Measurements from ENCODE around the gene SSBP2. TPM values are rescaled to one million over a fixed set of nuclear protein-coding genes. Genes with fewer than 3 reads are reported as not detected.
A peak's percentile ranks its signal among the peaks of the same experiment; 100 is the strongest.

SSBP2 gene
- total RNA-seq, 2 donors from 2014 or later: 18.1 to 31.4 TPM

GRCh38 chr5:81428861-81429260, 322.0 kb downstream of the SSBP2 start:
- no peak for ATAC-seq
- TF ChIP-seq CTCF (IDR thresholded peaks at IDR 0.05): no peak
- TF ChIP-seq POLR2A (IDR thresholded peaks at IDR 0.05): no peak
- intact Hi-C loops (cut with DNase I): no loop called here
- H3K27me3 ChIP-seq: no peaks in the 10 kb centered on the region
- no peak overlapping the region for H3K4me3 ChIP-seq
- H3K4me1 ChIP-seq: peaks cover 10% of the 10 kb centered on the region
- H3K27ac ChIP-seq: no peak overlapping the region
- H3K9me3 ChIP-seq: no peaks in the 10 kb centered on the region
- no peak for DNase-seq
- no peaks in the 10 kb centered on the region for H3K36me3 ChIP-seq (replicated peaks in 1 of 2; ENCODE audit: insufficient read depth in 1 of 2, low read depth in 2 of 2)

GRCh38 chr5:81428446-81428845, 322.5 kb downstream of the SSBP2 start:
- intact Hi-C loops (cut with DNase I): no loop called here
- no peak for ATAC-seq
- TF ChIP-seq POLR2A (IDR thresholded peaks at IDR 0.05): no peak
- no peak for TF ChIP-seq CTCF (IDR thresholded peaks at IDR 0.05)
- H3K4me1 ChIP-seq: peaks cover 10% of the 10 kb centered on the region
- no peak overlapping the region for H3K27ac ChIP-seq
- H3K4me3 ChIP-seq: no peak overlapping the region
- no peaks in the 10 kb centered on the region for H3K9me3 ChIP-seq
- no peaks in the 10 kb centered on the region for H3K36me3 ChIP-seq (replicated peaks in 1 of 2; ENCODE audit: insufficient read depth in 1 of 2, low read depth in 2 of 2)
- H3K27me3 ChIP-seq: no peaks in the 10 kb centered on the region
- 79 to 88% methylated on average over 3 of the region's 3 CpGs for WGBS, 2 donors
- DNase-seq: no peak

GRCh38 chr5:81427566-81427965, 323.3 kb downstream of the SSBP2 start:
- DNase-seq (no peak), ATAC-seq (no peak)
- Histone ChIP-seq H3K4me1 (peaks cover 10% of the 10 kb centered on the region), H3K27ac (no peak overlapping the region), H3K27me3 (no peaks in the 10 kb centered on the region), H3K9me3 (no peaks in the 10 kb centered on the region), H3K36me3 (replicated peaks in 1 of 2; ENCODE audit: insufficient read depth in 1 of 2, low read depth in 2 of 2) (no peaks in the 10 kb centered on the region), H3K4me3 (no peak overlapping the region)
- intact Hi-C loops (cut with DNase I): no loop called here
- TF ChIP-seq POLR2A (IDR thresholded peaks at IDR 0.05): no peak
- 92 to 100% methylated on average over 1 of the region's 1 CpG for WGBS, 2 donors

- ATAC-seq (no peak), DNase-seq (no peak)
- Histone ChIP-seq H3K27me3 (no peaks in the 10 kb centered on the region), H3K36me3 (replicated peaks in 1 of 2; ENCODE audit: insufficient read depth in 1 of 2, low read depth in 2 of 2) (no peaks in the 10 kb centered on the region), H3K27ac (no peak overlapping the region), H3K4me3 (no peak overlapping the region), H3K4me1 (peaks cover 10% of the 10 kb centered on the region), H3K9me3 (no peaks in the 10 kb centered on the region)
- intact Hi-C loops (cut with DNase I): no loop called here
- TF ChIP-seq CTCF (IDR thresholded peaks at IDR 0.05) (no peak), POLR2A (IDR thresholded peaks at IDR 0.05) (no peak)
- 53 to 59% methylated on average over 3 of the region's 3 CpGs for WGBS, 2 donors
Measured at GRCh38 chr5:81426359-81427030, 324.4 kb downstream of the SSBP2 start.

- peak; percentile 34 to 69 (median 54) for TF ChIP-seq CTCF (IDR thresholded peaks at IDR 0.05)
- TF ChIP-seq POLR2A (IDR thresholded peaks at IDR 0.05): no peak
- no peaks in the 10 kb centered on the region for H3K36me3 ChIP-seq (replicated peaks in 1 of 2; ENCODE audit: insufficient read depth in 1 of 2, low read depth in 2 of 2)
- ATAC-seq (peak; percentile 56), DNase-seq (no peak)
- H3K27me3 ChIP-seq: no peaks in the 10 kb centered on the region
- H3K4me1 ChIP-seq: peaks cover 10% of the 10 kb centered on the region
- no peak overlapping the region for H3K27ac ChIP-seq
- H3K9me3 ChIP-seq: no peaks in the 10 kb centered on the region
- no peak overlapping the region for H3K4me3 ChIP-seq
- WGBS, 2 donors: 1 to 3% methylated on average over 2 of the region's 2 CpGs
- intact Hi-C loops (cut with DNase I): no loop called here
Measured at GRCh38 chr5:81425569-81425968, 325.3 kb downstream of the SSBP2 start.
